HG03060 (cell line): ENCODE measurements around the gene ATF6.

Experiments used
- ATAC-seq: cut with Tn5 transposase; IDR thresholded peaks from one replicate; pipeline ENCODE4 v1.9.1; 2021; ENCODE audit warnings: low read depth, moderate number of reproducible peaks; ENCODE audit not compliant: unreplicated experiment

Gene ATF6

GRCh38 chr1:161929137-161929536, 163.0 kb downstream of the ATF6 start:
- ATAC-seq, result no peak

- no peak for ATAC-seq
These were observed 163.9 kb downstream of the ATF6 start for GRCh38 chr1:161930064-161930463.

- ATAC-seq, result no peak
These were observed 166.5 kb downstream of the ATF6 start for GRCh38 chr1:161932668-161933067.

- no peak for ATAC-seq
These were observed 167.8 kb downstream of the ATF6 start for GRCh38 chr1:161933592-161934588.

GRCh38 chr1:161935264-161935663, 169.1 kb downstream of the ATF6 start:
- ATAC-seq, result no peak

GRCh38 chr1:161936786-161937185, 170.7 kb downstream of the ATF6 start:
- ATAC-seq, result no peak

- no peak for ATAC-seq
These were observed 174.9 kb downstream of the ATF6 start for GRCh38 chr1:161940866-161941591.

GRCh38 chr1:161941726-161942436, 175.8 kb downstream of the ATF6 start:
- no peak for ATAC-seq

GRCh38 chr1:161943737-161944136, 177.6 kb downstream of the ATF6 start:
- ATAC-seq, result no peak

- ATAC-seq, result no peak
These were observed 178.3 kb downstream of the ATF6 start for GRCh38 chr1:161944381-161944780.

- no peak for ATAC-seq
These were observed 179.4 kb downstream of the ATF6 start for GRCh38 chr1:161945306-161946060.

- no peak for ATAC-seq
These were observed 180.2 kb downstream of the ATF6 start for GRCh38 chr1:161946071-161946987.

- no peak for ATAC-seq
These were observed 182.3 kb downstream of the ATF6 start for GRCh38 chr1:161948435-161948834.

- ATAC-seq, result no peak
These were observed 183.4 kb downstream of the ATF6 start for GRCh38 chr1:161949548-161949947.

- ATAC-seq, result no peak
These were observed 184.3 kb downstream of the ATF6 start for GRCh38 chr1:161950377-161950776.

- ATAC-seq, result no peak
These were observed 185.5 kb downstream of the ATF6 start for GRCh38 chr1:161951646-161952045.

- no peak for ATAC-seq
These were observed 186.6 kb downstream of the ATF6 start for GRCh38 chr1:161952607-161953172.

GRCh38 chr1:161953256-161953920, 187.3 kb downstream of the ATF6 start:
- ATAC-seq, result no peak
